Measurements from ENCODE around the gene IRF2BP1. TPM values are rescaled to one million over a fixed set of nuclear protein-coding genes. Genes with fewer than 3 reads are reported as not detected.

Gene IRF2BP1
- total RNA-seq, 1 donor from 2014 or later, result 19.5 TPM

GRCh38 chr19:45863335-45863839 lies 22.6 kb downstream of the IRF2BP1 start:
- ATAC-seq (peak; percentile 1), DNase-seq (ENCODE audit: low spot score) (no peak)

- ATAC-seq (peak; percentile 85), DNase-seq (ENCODE audit: low spot score) (peak; percentile 99)
Observed at GRCh38 chr19:45862564-45863334, 23.2 kb downstream of the IRF2BP1 start, which contains the start of gene SYMPK. TSS of gene SYMPK (minus strand) at chr19:45863147. CDS start at chr19:45854495, 8,652 bp downstream.

GRCh38 chr19:45862271-45862563 lies 23.7 kb downstream of the IRF2BP1 start:
- DNase-seq (ENCODE audit: low spot score) (no peak), ATAC-seq (no peak)

- no peak for DNase-seq (ENCODE audit: low spot score)
Observed at GRCh38 chr19:45860359-45861259, 25.3 kb downstream of the IRF2BP1 start.

GRCh38 chr19:45854167-45854778 lies 31.7 kb downstream of the IRF2BP1 start:
- DNase-seq (ENCODE audit: low spot score) (no peak), ATAC-seq (no peak)

More at GRCh38 chr19:45860359-45861259, 25.3 kb downstream of the IRF2BP1 start:
- no peak for ATAC-seq

- ATAC-seq, result peak; percentile 10
- DNase-seq (ENCODE audit: low spot score), result no peak
Observed at GRCh38 chr19:45852983-45853382, 33.0 kb downstream of the IRF2BP1 start.

GRCh38 chr19:45852145-45852750 lies 33.7 kb downstream of the IRF2BP1 start:
- ATAC-seq, result no peak
- no peak for DNase-seq (ENCODE audit: low spot score)

GRCh38 chr19:45848922-45849321 lies 37.0 kb downstream of the IRF2BP1 start:
- no peak for DNase-seq (ENCODE audit: low spot score)
- no peak for ATAC-seq

GRCh38 chr19:45847663-45848062 lies 38.3 kb downstream of the IRF2BP1 start:
- no peak for DNase-seq (ENCODE audit: low spot score)

GRCh38 chr19:45842198-45842597 lies 43.7 kb downstream of the IRF2BP1 start:
- DNase-seq (ENCODE audit: low spot score) (no peak), ATAC-seq (no peak)

More at GRCh38 chr19:45847663-45848062, 38.3 kb downstream of the IRF2BP1 start:
- no peak for ATAC-seq

- ATAC-seq (no peak), DNase-seq (ENCODE audit: low spot score) (no peak)
Observed at GRCh38 chr19:45834970-45835369, 51.0 kb downstream of the IRF2BP1 start.

Other genes with a start within 250 kb of the IRF2BP1 start
- gene EML2, start 246.7 kb downstream of the IRF2BP1 start, total RNA-seq, result 17.9 TPM
- gene GIPR, start 217.9 kb downstream of the IRF2BP1 start, total RNA-seq, result 0.18 TPM
- 91.2 TPM for gene SNRPD2, start 194.2 kb downstream of the IRF2BP1 start, total RNA-seq
- gene QPCTL, start 193.5 kb downstream of the IRF2BP1 start, total RNA-seq, result 7.8 TPM
- 8.2 TPM for gene FBXO46, start 155.2 kb downstream of the IRF2BP1 start, total RNA-seq
- not detected for gene MEIOSIN, start 152.7 kb downstream of the IRF2BP1 start, total RNA-seq
- 12.1 TPM for gene SIX5, start 116.9 kb downstream of the IRF2BP1 start, total RNA-seq
- 7.8 TPM for gene DMPK, start 103.7 kb downstream of the IRF2BP1 start, total RNA-seq
- 13.9 TPM for gene DMWD, start 93.3 kb downstream of the IRF2BP1 start, total RNA-seq
- not detected for gene RSPH6A, start 70.8 kb downstream of the IRF2BP1 start, total RNA-seq
- gene SYMPK, start 23.0 kb downstream of the IRF2BP1 start, total RNA-seq, result 45.9 TPM
- gene FOXA3, start 21.8 kb downstream of the IRF2BP1 start, total RNA-seq, result 31.6 TPM
- 5.0 TPM for gene MYPOP, start 16.5 kb upstream of the IRF2BP1 start, total RNA-seq
- gene NANOS2, start 28.6 kb upstream of the IRF2BP1 start, total RNA-seq, result not detected
- gene NOVA2, start 87.7 kb upstream of the IRF2BP1 start, total RNA-seq, result 2.0 TPM
- 11.1 TPM for gene CCDC61, start 109.3 kb upstream of the IRF2BP1 start, total RNA-seq
- 0.43 TPM for gene PGLYRP1, start 136.9 kb upstream of the IRF2BP1 start, total RNA-seq
- gene IGFL4, start 154.9 kb upstream of the IRF2BP1 start, total RNA-seq, result not detected
- gene IGFL3, start 238.5 kb upstream of the IRF2BP1 start, total RNA-seq, result not detected

Measured in left lobe of liver (tissue), 2 donors.